Heart left ventricle (tissue), 16 donors: ENCODE data around the gene MUCL3. TPM values are rescaled to one million over a fixed set of nuclear protein-coding genes. Genes with fewer than 3 reads are reported as not detected.

Experiments
- ATAC-seq, 4 donors: fragments of 200-7000 bp; cut with Tn5 transposase; one replicate each; pipeline ENCODE4 v1.9.1; 2020 to 2022; ENCODE audit warnings: moderate library complexity in 4 of 4, mild to moderate bottlenecking in 3 of 4, moderate number of reproducible peaks in 1 of 4
- DNase-seq, 5 donors: peaks; one replicate each; pipeline ENCODE4 v3.0.0-alpha.2; 2020
- H3K27ac ChIP-seq, 12 donors: fragments of 200-600 bp; sonication (generic) in 4 of 12; one replicate each; pipeline versions ENCODE4 v1.5.0 to v1.8.0; 2016 to 2022; ENCODE audit warnings: mild to moderate bottlenecking in 2 of 12
- H3K27me3 ChIP-seq, 9 donors: fragments of 200-600 bp; sonication (generic) in 2 of 9; one replicate each; pipeline versions ENCODE4 v1.5.1 to v1.8.0; 2016 to 2022; ENCODE audit warnings: mild to moderate bottlenecking in 3 of 9
- H3K36me3 ChIP-seq, 9 donors: fragments of 200-600 bp; sonication (generic) in 2 of 9; one replicate each; pipeline versions ENCODE4 v1.5.0 to v1.8.0; 2018 to 2022; ENCODE audit warnings: mild to moderate bottlenecking in 2 of 9
- H3K4me1 ChIP-seq, 12 donors: fragments of 200-600 bp; sonication (generic) in 4 of 12; one replicate each; pipeline versions ENCODE4 v1.5.0 to v1.8.0; 2016 to 2022; ENCODE audit warnings: mild to moderate bottlenecking in 3 of 12
- H3K4me3 ChIP-seq, 12 donors: fragments of 200-600 bp; sonication (generic) in 4 of 12; one replicate each; pipeline versions ENCODE4 v1.5.0 to v1.8.0; 2017 to 2022; ENCODE audit warnings: mild to moderate bottlenecking in 9 of 12, moderate library complexity in 4 of 12
- H3K9me3 ChIP-seq, 12 donors: fragments of 200-600 bp; sonication (generic) in 4 of 12; one replicate each; pipeline versions ENCODE4 v1.5.0 to v1.8.0; 2016 to 2022; ENCODE audit warnings: mild to moderate bottlenecking in 1 of 12
- CTCF ChIP-seq, 12 donors: fragments of 200-600 bp; sonication (generic) in 4 of 12; IDR thresholded peaks; one replicate each; pipeline versions ENCODE4 v1.5.0 to v1.8.0; 2018 to 2022; ENCODE audit warnings: antibody characterized with exemption in 12 of 12, mild to moderate bottlenecking in 5 of 12
- POLR2A ChIP-seq, 2 donors: fragments of 450-650 bp; IDR thresholded peaks; one replicate each; pipeline ENCODE4 v1.6.1; 2017; ENCODE audit warnings: antibody characterized with exemption in 2 of 2, mild to moderate bottlenecking in 2 of 2, moderate library complexity in 2 of 2
- WGBS, 4 donors: extraction: QIAGEN DNeasy Blood & Tissue Kit in 2 of 4; methylation state at CpG; one replicate each; pipeline versions ENCODE4 v1.1.5 to v1.1.7; 2013 to 2018; 5-methylcytosine and 5-hydroxymethylcytosine counted together
- intact Hi-C, 10 donors: fragments of 100-400 bp; cut with DNase I; formaldehyde crosslinking; loops; one replicate each; pipeline versions ENCODE4 v1.11.1 to v1.14.2; 2022
- long read RNA-seq, 3 donors: library from polyadenylated mRNA; unstranded; transcript quantifications; one replicate each; pipeline ENCODE4 v2.0.0, GENCODE V29; 2020 to 2021
- polyA plus RNA-seq, 2 donors: library from polyadenylated mRNA; stranded (reverse); fragments of 200-250 nt; gene quantifications; one replicate each; pipeline ENCODE4 v1.2.3, GENCODE V29; 2013
- total RNA-seq, 9 donors: library from RNA; depleted of rRNA in 2 of 9; stranded (reverse); fragments of >200 nt in 2 of 9; fragmentation: NEBNext Ultra II Directional in 3 of 9; extraction: Animal tissue kit (Norgen Biotek cat#: 25700) in 3 of 9; gene quantifications; one replicate each; pipeline versions ENCODE4 v1.1.0 to v1.2.4, GENCODE V29; 2016 to 2023
- donor health status: ischemic (EF 13 %, LVEDD 7.1; RV severe dilation, severe dysfunction).
- donor health status: healthy with polysubstance abuse.
- donor health status: DM: no; HTN: yes; CAD: no.
- donor health status: DM: no; HTN: no; CAD: no.
- donor health status: ischemic (EF 25% LVEDD 6.9; RV normal size, moderate dysfunction).
- donor health status: ischemic (EF 25% LVEDD 5.7; RV mildly dilated, moderate dysfunction).
- donor health status: healthy.
- donor health status: DM: yes; HTN: yes; CAD: no.
- donor health status: ischemic (EF 35%, LVEDD 5.7; RV mildly dilated, moderate dysfunction).
- donor health status: nonischemic (EF 11% LVEDD 7.7; RV severe dilation, severe dysfunction).
- donor health status: DM: yes; HTN: yes; CAD: no.
- donor health status: PGD.
- donor health status: ischemic (EF 29% LVEDD 5.4; RV normal size, mild dysfunction).
- donor health status: nonischemic (EF 23%, LVEDD 6.1; RV moderate dilation, normal function).

MUCL3 gene
- total RNA-seq (under 1 TPM in 1 of 9 donors, not detected in 8; 0.11 TPM), polyA plus RNA-seq (under 1 TPM in 1 of 2 donors, not detected in 1; 0.03 TPM)
- long read RNA-seq, donor 1 = 0 reads
- long read RNA-seq, donor 2 = 0 reads
- long read RNA-seq, donor 3 = 0 reads

GRCh38 chr6:30940361-30940986 lies at the start of gene MUCL3:
TSS of gene MUCL3 (plus strand) at chr6:30940973. CDS start at chr6:30941000, 27 bp downstream.
- 62 to 72% (median 66%) methylated on average over 14 to 16 of the region's 16 CpGs for WGBS, 4 donors

GRCh38 chr6:30891450-30891723 lies 49.4 kb upstream of the MUCL3 start:
- Histone ChIP-seq H3K4me3 (no peak overlapping the region), H3K9me3 (no peaks in the 10 kb centered on the region), H3K27ac (no peak overlapping the region), H3K4me1 (peaks cover 0 to 15% (median 2%) of the 10 kb centered on the region in 12 donors), H3K36me3 (peaks cover 0 to 73% (median 28%) of the 10 kb centered on the region in 9 donors), H3K27me3 (no peaks in the 10 kb centered on the region)
- ATAC-seq (no peak), DNase-seq (no peak)
- 93 to 96% (median 95%) methylated on average over 4 of the region's 4 CpGs for whole genome bisulfite sequencing, 4 donors
- TF ChIP-seq CTCF (IDR thresholded peaks at IDR 0.05) = no peak
- no peak for TF ChIP-seq POLR2A (IDR thresholded peaks at IDR 0.05)
- intact Hi-C loops = no loop called here

More at GRCh38 chr6:30940361-30940986, at the start of gene MUCL3:
- TF ChIP-seq POLR2A (IDR thresholded peaks at IDR 0.05) (no peak), CTCF (IDR thresholded peaks at IDR 0.05) (no peak)
- no peaks in the 10 kb centered on the region for H3K9me3 ChIP-seq
- peaks cover 0 to 10% (median 4%) of the 10 kb centered on the region in 12 donors for H3K4me1 ChIP-seq
- no peak for ATAC-seq
- H3K27me3 ChIP-seq = peaks cover 0 to 11% (median 0%) of the 10 kb centered on the region in 9 donors
- no peak within 1 kb of the TSS for H3K27ac ChIP-seq
- H3K4me3 ChIP-seq = no peak within 1 kb of the TSS
- H3K36me3 ChIP-seq = no peaks in the 10 kb centered on the region
- intact Hi-C loops = loop anchor here in 1 of 10 donors (10.0 kb wide), 1 partner anchor 64 kb away; no protein-coding TSS in a partner anchor
- no peak for DNase-seq

- H3K27ac ChIP-seq = no peak overlapping the region
- H3K4me3 ChIP-seq = no peak overlapping the region
- H3K4me1 ChIP-seq = peaks cover 0 to 9% (median 0%) of the 10 kb centered on the region in 12 donors
- WGBS, 4 donors = 90 to 98% (median 93%) methylated on average over 13 to 21 of the region's 21 CpGs
- no peaks in the 10 kb centered on the region for H3K27me3 ChIP-seq
- ATAC-seq (no peak), DNase-seq (no peak)
- intact Hi-C loops = no loop called here
- no peak for TF ChIP-seq POLR2A (IDR thresholded peaks at IDR 0.05)
- TF ChIP-seq CTCF (IDR thresholded peaks at IDR 0.05) = no peak
- peaks cover 0 to 74% (median 34%) of the 10 kb centered on the region in 9 donors for H3K36me3 ChIP-seq
- no peaks in the 10 kb centered on the region for H3K9me3 ChIP-seq
These were observed 48.8 kb upstream of the MUCL3 start for GRCh38 chr6:30891816-30892538.

GRCh38 chr6:30893001-30893591 lies 47.7 kb upstream of the MUCL3 start:
- TF ChIP-seq POLR2A (IDR thresholded peaks at IDR 0.05) = no peak
- no peak for TF ChIP-seq CTCF (IDR thresholded peaks at IDR 0.05)
- intact Hi-C loops = no loop called here
- Histone ChIP-seq H3K9me3 (no peaks in the 10 kb centered on the region), H3K36me3 (peaks cover 0 to 84% (median 46%) of the 10 kb centered on the region in 9 donors), H3K27ac (no peak overlapping the region), H3K4me3 (no peak overlapping the region), H3K27me3 (no peaks in the 10 kb centered on the region), H3K4me1 (peaks cover 0 to 8% (median 0%) of the 10 kb centered on the region in 12 donors)
- 89 to 92% (median 92%) methylated on average over 15 to 16 of the region's 16 CpGs for WGBS, 4 donors
- peak in 1 of 5 donors; percentile 12 for DNase-seq
- no peak for ATAC-seq
